H54 (cell line): ENCODE data around the gene PTPN13.

Experiments used
- DNase-seq: peaks from one replicate; pipeline ENCODE4 v3.0.0; 2011; ENCODE audit warnings: low spot score, mixed read lengths; ENCODE audit not compliant: insufficient read length
- FAIRE-seq: peaks from 3 replicates; lab custom pipeline; 2011; peaks lifted over from hg19 to GRCh38; lab: Jason Lieb, UNC
- POLR2A ChIP-seq: IDR thresholded peaks from 2 replicates; pipeline ENCODE4 v1.6.1; 2011; ENCODE audit warnings: low read depth, mild to moderate bottlenecking, low read length

The PTPN13 gene

GRCh38 chr4:86744570-86744969, 150.5 kb downstream of the PTPN13 start:
- no peak for TF ChIP-seq POLR2A
- no peak for DNase-seq
- FAIRE-seq = no peak

- TF ChIP-seq POLR2A = no peak
- DNase-seq (no peak), FAIRE-seq (no peak)
Observed at GRCh38 chr4:86749121-86749520, 155.0 kb downstream of the PTPN13 start.

GRCh38 chr4:86755388-86755787, 161.3 kb downstream of the PTPN13 start:
- FAIRE-seq (no peak), DNase-seq (no peak)
- TF ChIP-seq POLR2A = no peak

DNA sequence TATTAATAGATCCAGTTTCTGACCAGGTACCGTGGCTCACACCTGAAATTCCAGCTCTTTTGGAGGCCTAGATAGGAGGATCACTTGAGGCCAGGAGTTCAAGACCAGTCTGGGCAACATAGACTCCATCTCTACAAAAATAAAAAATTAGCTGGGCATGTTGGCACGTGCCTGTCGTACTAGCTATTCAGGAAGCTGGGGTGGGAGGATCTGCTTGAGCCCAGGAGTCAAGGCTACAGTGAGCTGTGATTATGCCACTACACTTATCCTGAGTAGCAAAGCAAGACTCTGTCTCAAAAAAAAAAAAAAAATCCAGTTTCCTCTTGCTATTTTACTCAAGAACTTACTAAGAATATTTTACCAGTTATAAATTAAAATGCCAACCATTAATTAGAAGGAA, 163.4 kb downstream of the PTPN13 start:
- no peak for FAIRE-seq
- no peak for TF ChIP-seq POLR2A
- DNase-seq = no peak

DNA sequence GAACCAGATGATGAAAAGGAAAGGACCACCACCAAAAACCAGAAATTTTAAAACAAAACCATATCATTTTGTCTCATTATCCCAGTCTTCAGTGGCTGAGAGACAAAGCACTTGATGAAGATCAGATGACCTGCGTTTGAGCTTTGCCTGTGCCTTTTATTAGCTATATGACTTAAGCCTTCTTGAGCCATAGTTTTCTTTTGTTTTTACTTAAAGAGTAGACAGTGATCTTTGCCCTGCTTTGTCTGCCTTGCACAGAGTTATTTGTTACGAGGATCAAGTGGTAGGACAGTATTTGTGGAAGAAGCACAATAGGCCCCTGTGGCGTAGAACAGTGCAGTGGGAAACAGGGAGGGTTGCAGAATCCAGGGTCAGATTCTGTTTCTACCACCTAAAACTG, 165.2 kb downstream of the PTPN13 start:
- no peak for TF ChIP-seq POLR2A
- FAIRE-seq (no peak), DNase-seq (no peak)

DNA sequence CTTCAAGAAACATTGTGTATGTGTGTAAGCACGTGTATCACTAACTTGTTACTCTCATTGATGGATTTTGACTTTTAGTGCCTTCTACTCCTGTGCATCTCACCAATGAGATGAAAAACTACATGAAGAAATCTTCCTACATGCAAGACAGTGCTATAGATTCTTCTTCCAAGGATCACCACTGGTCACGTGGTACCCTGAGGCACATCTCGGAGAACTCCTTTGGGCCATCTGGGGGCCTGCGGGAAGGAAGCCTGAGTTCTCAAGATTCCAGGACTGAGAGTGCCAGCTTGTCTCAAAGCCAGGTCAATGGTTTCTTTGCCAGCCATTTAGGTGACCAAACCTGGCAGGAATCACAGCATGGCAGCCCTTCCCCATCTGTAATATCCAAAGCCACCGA, 168.5 kb downstream of the PTPN13 start:
- TF ChIP-seq POLR2A = no peak
- FAIRE-seq (no peak), DNase-seq (no peak)

DNA sequence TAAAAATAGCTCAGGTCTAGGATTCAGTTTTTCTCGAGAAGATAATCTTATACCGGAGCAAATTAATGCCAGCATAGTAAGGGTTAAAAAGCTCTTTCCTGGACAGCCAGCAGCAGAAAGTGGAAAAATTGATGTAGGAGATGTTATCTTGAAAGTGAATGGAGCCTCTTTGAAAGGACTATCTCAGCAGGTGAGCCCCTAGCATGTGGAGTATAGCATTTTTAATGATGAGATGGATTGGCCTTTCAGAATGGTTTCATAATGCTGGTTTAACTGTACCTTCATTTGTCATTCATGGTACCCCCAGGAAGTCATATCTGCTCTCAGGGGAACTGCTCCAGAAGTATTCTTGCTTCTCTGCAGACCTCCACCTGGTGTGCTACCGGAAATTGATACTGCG, 175.7 kb downstream of the PTPN13 start:
- DNase-seq = no peak
- no peak for TF ChIP-seq POLR2A
- no peak for FAIRE-seq

DNA sequence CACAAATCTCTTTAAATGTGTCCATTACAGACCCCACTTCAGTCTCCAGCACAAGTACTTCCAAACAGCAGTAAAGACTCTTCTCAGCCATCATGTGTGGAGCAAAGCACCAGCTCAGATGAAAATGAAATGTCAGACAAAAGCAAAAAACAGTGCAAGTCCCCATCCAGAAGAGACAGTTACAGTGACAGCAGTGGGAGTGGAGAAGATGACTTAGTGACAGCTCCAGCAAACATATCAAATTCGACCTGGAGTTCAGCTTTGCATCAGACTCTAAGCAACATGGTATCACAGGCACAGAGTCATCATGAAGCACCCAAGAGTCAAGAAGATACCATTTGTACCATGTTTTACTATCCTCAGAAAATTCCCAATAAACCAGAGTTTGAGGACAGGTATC, 177.0 kb downstream of the PTPN13 start:
- no peak for FAIRE-seq
- TF ChIP-seq POLR2A = no peak

GRCh38 chr4:86775061-86775460, 180.9 kb downstream of the PTPN13 start:
- no peak for DNase-seq
- FAIRE-seq = no peak
- TF ChIP-seq POLR2A = no peak

More for the DNA sequence above, 177.0 kb downstream of the PTPN13 start:
- DNase-seq = no peak

- no peak for TF ChIP-seq POLR2A
- FAIRE-seq (no peak), DNase-seq (no peak)
Observed at GRCh38 chr4:86778175-86778574, 184.1 kb downstream of the PTPN13 start.

GRCh38 chr4:86788826-86789225, 194.7 kb downstream of the PTPN13 start:
- FAIRE-seq (no peak), DNase-seq (no peak)
- no peak for TF ChIP-seq POLR2A

DNA sequence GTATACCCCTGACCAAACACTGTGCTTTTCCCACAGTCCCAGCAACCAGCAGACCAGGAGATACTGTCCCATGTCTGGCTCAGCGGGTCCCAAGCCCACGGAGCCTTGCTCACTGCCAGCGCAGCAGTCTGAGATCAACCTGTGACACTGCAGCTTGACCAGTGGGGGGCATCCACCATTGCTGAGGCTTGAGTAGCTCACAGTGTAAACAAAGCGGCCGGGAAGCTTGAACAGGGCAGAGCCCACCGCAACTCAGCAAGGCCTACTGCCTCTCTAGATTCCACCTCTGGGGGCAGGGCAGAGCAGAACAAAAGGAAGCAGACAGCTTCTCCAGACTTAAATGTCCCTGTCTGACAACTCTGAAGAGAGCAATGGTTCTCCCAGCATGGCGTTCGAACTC, 197.0 kb downstream of the PTPN13 start:
- FAIRE-seq (no peak), DNase-seq (no peak)
- no peak for TF ChIP-seq POLR2A

- FAIRE-seq (no peak), DNase-seq (no peak)
- TF ChIP-seq POLR2A = no peak
Observed at GRCh38 chr4:86809809-86810208, 215.7 kb downstream of the PTPN13 start.

DNA sequence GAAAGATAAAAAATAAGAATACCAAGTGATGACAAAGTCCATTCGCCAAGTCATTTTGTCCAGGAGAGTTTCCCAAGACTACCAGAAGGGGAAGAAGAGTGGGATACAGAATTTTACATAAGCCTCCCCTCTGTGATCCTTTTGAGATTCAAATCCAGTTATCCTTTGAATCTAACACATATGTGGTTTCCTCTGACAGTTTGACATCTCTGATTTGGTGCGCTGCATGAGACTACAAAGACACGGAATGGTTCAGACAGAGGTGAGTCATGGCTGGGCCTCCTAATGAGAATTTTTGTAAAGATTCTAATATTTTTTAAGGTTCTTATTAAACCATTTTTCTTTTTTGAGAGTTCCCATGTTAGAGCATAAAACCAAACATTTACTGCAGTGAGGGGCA, 216.7 kb downstream of the PTPN13 start:
- DNase-seq = no peak
- FAIRE-seq = no peak
- TF ChIP-seq POLR2A = no peak

DNA sequence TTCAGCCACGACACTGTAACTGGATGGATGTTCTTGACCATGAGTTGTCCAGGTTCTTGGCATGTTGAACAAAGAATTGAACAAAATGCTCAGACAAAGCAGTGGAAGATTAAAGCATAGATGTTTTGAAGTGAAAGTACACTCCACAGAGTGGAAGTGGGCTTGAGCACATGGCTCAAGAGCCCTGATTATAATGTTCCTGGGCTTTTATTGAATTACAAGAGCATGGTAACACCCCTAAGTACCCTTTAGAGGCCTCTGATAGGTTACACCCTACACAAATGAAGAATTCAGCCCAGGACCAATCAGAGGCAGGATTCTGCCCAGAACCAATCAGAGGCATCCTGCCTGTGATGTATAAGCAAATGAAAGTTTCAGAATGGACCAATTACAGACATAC, 221.5 kb downstream of the PTPN13 start:
- no peak for FAIRE-seq
- DNase-seq = no peak
- TF ChIP-seq POLR2A = no peak
